VCaP (cell line): ENCODE data around the gene AUTS2.

Experiments
- H3K27ac ChIP-seq: fragments of 450-650 bp; 2 replicates; pipeline ENCODE4 v1.5.1; 2017
- CTCF ChIP-seq: fragments of 450-650 bp; conservative IDR thresholded peaks from 2 replicates; pipeline ENCODE4 v1.5.1; 2017; ENCODE audit warnings: mild to moderate bottlenecking, moderate library complexity

Gene AUTS2

GRCh38 chr7:69928621-69929020 lies 330.3 kb downstream of the AUTS2 start:
- no peak for TF ChIP-seq CTCF

GRCh38 chr7:69929622-69930021 lies 331.3 kb downstream of the AUTS2 start:
- H3K27ac ChIP-seq: no peak overlapping the region
- no peak for TF ChIP-seq CTCF

More at GRCh38 chr7:69928621-69929020, 330.3 kb downstream of the AUTS2 start:
- no peak overlapping the region for H3K27ac ChIP-seq

- TF ChIP-seq CTCF: peak; percentile 95
- H3K27ac ChIP-seq: no peak overlapping the region
Observed at GRCh38 chr7:69932034-69932628, 333.9 kb downstream of the AUTS2 start.

- no peak for TF ChIP-seq CTCF
- H3K27ac ChIP-seq: no peak overlapping the region
Observed at GRCh38 chr7:69934144-69934903, 336.0 kb downstream of the AUTS2 start.

GRCh38 chr7:69935107-69935506 lies 336.8 kb downstream of the AUTS2 start:
- TF ChIP-seq CTCF: no peak
- H3K27ac ChIP-seq: no peak overlapping the region

GRCh38 chr7:69937097-69937496 lies 338.8 kb downstream of the AUTS2 start:
- no peak overlapping the region for H3K27ac ChIP-seq
- TF ChIP-seq CTCF: no peak

- TF ChIP-seq CTCF: no peak
- H3K27ac ChIP-seq: no peak overlapping the region
Observed at GRCh38 chr7:69939317-69939716, 341.0 kb downstream of the AUTS2 start.
